Motor neuron (in vitro differentiated cells): ENCODE measurements around the gene ADIPOR1. TPM values are rescaled to one million over a fixed set of nuclear protein-coding genes. Genes with fewer than 3 reads are reported as not detected.
A peak's percentile ranks its signal among the peaks of the same experiment; 100 is the strongest.

Experiments used
- ATAC-seq, 8 experiments: fragments of 200-7000 bp; cut with Tn5 transposase; replicated peaks in 6 of 8; 2 replicates each; pipeline ENCODE4 v1.8.0; 2021; ENCODE audit warnings: mild to moderate bottlenecking in 8 of 8, moderate library complexity in 8 of 8
- H3K27ac ChIP-seq, 2 donors: fragments of 250-450 bp; sonication (Bioruptor Pico); 2 replicates each; pipeline ENCODE4 v1.9.0; 2021; ENCODE audit warnings: antibody characterized with exemption in 2 of 2, mild to moderate bottlenecking in 2 of 2, moderate library complexity in 1 of 2
- H3K4me1 ChIP-seq, 2 donors: fragments of 250-450 bp; sonication (Bioruptor Pico); replicated peaks in 1 of 2; 2 replicates each; pipeline ENCODE4 v1.6.1; 2021; ENCODE audit warnings: antibody characterized with exemption in 2 of 2, mild to moderate bottlenecking in 2 of 2, moderate library complexity in 1 of 2
- H3K4me3 ChIP-seq, 5 donors: fragments of 250-450 bp; sonication (Bioruptor Pico); 2 replicates each; pipeline ENCODE4 v1.9.0; 2021; ENCODE audit warnings: antibody characterized with exemption in 5 of 5, mild to moderate bottlenecking in 5 of 5, moderate library complexity in 4 of 5
- WGBS, 10 experiments: fragments of 450-650 bp; shearing (Covaris generic); methylation state at CpG; one replicate each; pipeline ENCODE4 v1.0.0; 2022; 5-methylcytosine and 5-hydroxymethylcytosine counted together
- in situ Hi-C, 9 experiments: fragments of 400-800 bp; cut with MboI; loops; one replicate each; pipeline ENCODE4 v1.15.0; 2021; ENCODE audit warnings: low sequenced_read_pairs in 9 of 9, low pct_unique_long_range_greater_than_20kb in 2 of 9; ENCODE audit not compliant: unreplicated experiment in 9 of 9
- total RNA-seq, 8 experiments: library from RNA; unstranded; fragments of 300-600 nt; gene quantifications; 2 replicates each; pipeline versions ENCODE4 v1.2.3 to v1.2.4, GENCODE V29; 2022

Gene ADIPOR1
- total RNA-seq, 8 experiments from 2014 or later, result 59.0 to 91.2 (median 67.8) TPM

GRCh38 chr1:202966006-202966898, 8.1 kb upstream of the ADIPOR1 start:
- peak overlapping the region; percentile 25 to 54 for H3K27ac ChIP-seq
- ATAC-seq, result peak in 1 of 8 experiments; percentile 1
- in situ Hi-C loops, result no loop called here
- WGBS, 10 experiments, result 11 to 79% (median 67%) methylated on average over 2 to 7 of the region's 18 CpGs; no CpG with 5 or more reads in 1 of the 10 experiments
- H3K4me1 ChIP-seq, result peaks cover 7 to 22% of the 10 kb centered on the region in 2 donors
- H3K4me3 ChIP-seq, result peak overlapping the region; percentile 59 to 97 (median 88)

GRCh38 chr1:202965422-202965821, 7.3 kb upstream of the ADIPOR1 start:
- in situ Hi-C loops, result no loop called here
- H3K4me1 ChIP-seq, result peaks cover 7 to 22% of the 10 kb centered on the region in 2 donors
- ATAC-seq, result no peak
- no peak overlapping the region for H3K27ac ChIP-seq
- H3K4me3 ChIP-seq, result no peak overlapping the region
- 67 to 100% (median 93%) methylated on average over 1 to 3 of the region's 3 CpGs; no CpG with 5 or more reads in 2 of the 10 experiments for whole genome bisulfite sequencing, 10 experiments

- Histone ChIP-seq H3K27ac (no peak overlapping the region), H3K4me1 (peaks cover 7 to 22% of the 10 kb centered on the region in 2 donors), H3K4me3 (no peak overlapping the region)
- ATAC-seq, result peak in 3 of 8 experiments; percentile 5 to 59 (median 21)
- WGBS, 10 experiments, result 83 to 100% (median 93%) methylated on average over 1 to 6 of the region's 6 CpGs; no CpG with 5 or more reads in 3 of the 10 experiments
- in situ Hi-C loops, result no loop called here
Observed at GRCh38 chr1:202964791-202965410, 6.8 kb upstream of the ADIPOR1 start.

DNA sequence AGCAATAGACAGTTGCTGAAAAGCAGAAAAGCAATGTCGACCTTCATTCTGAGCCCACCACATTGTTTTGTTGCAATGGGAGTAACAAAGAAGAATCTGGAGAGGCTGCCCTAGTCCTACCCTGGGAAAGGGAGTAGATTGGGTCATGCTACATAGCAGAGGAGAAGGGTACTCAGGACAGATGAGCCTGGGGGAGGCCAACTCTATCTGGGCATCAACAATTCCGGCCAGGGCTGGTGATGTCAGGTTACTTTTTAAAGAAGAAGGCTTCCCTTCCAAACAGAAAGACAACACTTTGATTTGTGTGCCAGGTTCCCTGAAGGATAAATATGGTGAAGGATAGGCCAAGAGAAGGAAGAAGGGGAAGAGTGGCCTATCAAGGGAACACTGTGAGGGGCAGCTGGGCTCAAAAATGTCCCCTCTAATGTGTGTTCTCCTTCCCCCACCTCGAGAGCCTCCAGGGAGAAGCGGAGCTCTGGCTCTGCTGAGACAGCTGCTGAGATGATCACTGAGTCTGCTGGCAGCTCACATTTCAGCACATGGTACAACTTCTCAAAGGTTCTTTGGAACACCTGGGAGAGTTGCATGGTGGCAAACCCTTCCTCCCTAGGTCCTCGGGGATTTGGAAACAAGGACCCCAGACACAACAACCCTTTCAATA, 3.2 kb upstream of the ADIPOR1 start:
- H3K27ac ChIP-seq, result no peak overlapping the region
- H3K4me1 ChIP-seq, result peaks cover 14 to 16% of the 10 kb centered on the region in 2 donors
- 60 to 93% (median 80%) methylated on average over 1 to 4 of the region's 5 CpGs; no CpG with 5 or more reads in 4 of the 10 experiments for WGBS, 10 experiments
- ATAC-seq, result no peak
- H3K4me3 ChIP-seq, result no peak overlapping the region
- in situ Hi-C loops, result no loop called here

DNA sequence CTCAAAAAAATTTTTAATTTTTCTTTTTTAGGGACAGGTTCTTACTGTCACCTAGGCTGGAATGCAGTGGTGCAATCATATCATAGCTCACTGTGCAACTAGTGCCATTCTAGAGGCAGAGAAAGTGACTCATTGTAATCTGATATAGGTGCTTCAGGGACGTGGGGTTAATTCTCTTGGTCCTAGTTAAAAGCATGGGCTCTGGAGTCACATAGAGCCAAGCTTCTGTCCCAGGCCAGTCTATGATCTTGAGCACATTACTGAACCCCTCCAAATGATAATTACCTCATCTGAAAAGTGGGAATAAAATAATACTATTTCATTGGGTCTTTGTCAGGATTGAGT, 1.1 kb upstream of the ADIPOR1 start:
- no peak overlapping the region for H3K4me3 ChIP-seq
- in situ Hi-C loops, result no loop called here
- no peak for ATAC-seq
- H3K4me1 ChIP-seq, result peaks cover 12 to 16% of the 10 kb centered on the region in 2 donors
- WGBS, 10 experiments, result 0 to 88% (median 41%) methylated on average over 1 of the region's 1 CpG; no CpG with 5 or more reads in 4 of the 10 experiments
- H3K27ac ChIP-seq, result no peak overlapping the region

- 0 to 17% (median 8%) methylated on average over 4 to 8 of the region's 10 CpGs; no CpG with 5 or more reads in 3 of the 10 experiments for WGBS, 10 experiments
- H3K4me1 ChIP-seq, result peaks cover 12 to 16% of the 10 kb centered on the region in 2 donors
- H3K27ac ChIP-seq, result peak overlapping the region; percentile 0 to 1
- H3K4me3 ChIP-seq, result peak overlapping the region; percentile 96 to 100 (median 98)
- peak in 5 of 8 experiments; percentile 1 to 21 (median 6) for ATAC-seq
- in situ Hi-C loops, result no loop called here
Observed at GRCh38 chr1:202958544-202959275, 598 bp upstream of the ADIPOR1 start.

- in situ Hi-C loops, result no loop called here
- 47 to 81% (median 64%) methylated on average over 2 to 6 of the region's 6 CpGs; no CpG with 5 or more reads in 3 of the 10 experiments for WGBS, 10 experiments
- peak overlapping the region; percentile 96 to 100 (median 98) for H3K4me3 ChIP-seq
- H3K4me1 ChIP-seq, result peaks cover 12 to 16% of the 10 kb centered on the region in 2 donors
- no peak overlapping the region for H3K27ac ChIP-seq
- ATAC-seq, result no peak
Observed at GRCh38 chr1:202956969-202957368, 1.1 kb downstream of the ADIPOR1 start.

GRCh38 chr1:202954057-202954745, 3.9 kb downstream of the ADIPOR1 start:
- Histone ChIP-seq H3K4me3 (no peak overlapping the region), H3K4me1 (peaks cover 12 to 16% of the 10 kb centered on the region in 2 donors), H3K27ac (no peak overlapping the region)
- ATAC-seq, result no peak
- WGBS, 10 experiments, result 40 to 100% (median 95%) methylated on average over 1 to 6 of the region's 6 CpGs; no CpG with 5 or more reads in 1 of the 10 experiments
- in situ Hi-C loops, result no loop called here

- in situ Hi-C loops, result no loop called here
- H3K27ac ChIP-seq, result no peak overlapping the region
- no peak overlapping the region for H3K4me3 ChIP-seq
- H3K4me1 ChIP-seq, result peaks cover 9 to 11% of the 10 kb centered on the region in 2 donors
- ATAC-seq, result no peak
Observed at GRCh38 chr1:202953392-202953791, 4.7 kb downstream of the ADIPOR1 start.

DNA sequence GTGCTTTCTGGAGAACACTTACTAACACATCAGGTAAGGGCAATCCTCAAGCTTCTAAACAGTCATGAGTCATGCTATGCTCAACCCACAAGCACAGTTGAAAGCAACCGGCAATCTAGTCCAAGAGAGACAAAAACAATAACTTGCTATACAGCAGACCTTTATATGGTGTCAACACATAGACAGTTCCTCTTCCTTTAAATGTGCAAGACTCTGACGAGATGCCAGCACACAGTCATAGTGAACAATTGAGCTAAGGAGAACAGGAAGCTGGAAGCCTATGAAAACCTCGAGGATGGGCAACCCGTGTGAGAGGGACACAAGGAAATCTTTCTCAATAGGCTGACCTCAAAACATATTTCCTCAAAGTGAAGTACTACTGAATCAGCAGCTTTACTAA, 5.3 kb downstream of the ADIPOR1 start:
- peak in 2 of 8 experiments; percentile 9 to 13 for ATAC-seq
- WGBS, 10 experiments, result 34 to 100% (median 86%) methylated on average over 1 to 4 of the region's 4 CpGs; no CpG with 5 or more reads in 1 of the 10 experiments
- H3K27ac ChIP-seq, result no peak overlapping the region
- in situ Hi-C loops, result no loop called here
- H3K4me1 ChIP-seq, result peaks cover 9 to 11% of the 10 kb centered on the region in 2 donors
- H3K4me3 ChIP-seq, result no peak overlapping the region

- peaks cover 6 to 9% of the 10 kb centered on the region in 2 donors for H3K4me1 ChIP-seq
- in situ Hi-C loops, result no loop called here
- H3K4me3 ChIP-seq, result no peak overlapping the region
- peak in 3 of 8 experiments; percentile 19 to 57 (median 24) for ATAC-seq
- no peak overlapping the region for H3K27ac ChIP-seq
- 60 to 91% (median 80%) methylated on average over 1 of the region's 1 CpG; no CpG with 5 or more reads in 5 of the 10 experiments for WGBS, 10 experiments
Observed at GRCh38 chr1:202952099-202952498, 6.0 kb downstream of the ADIPOR1 start.

- in situ Hi-C loops, result no loop called here
- 20 to 100% (median 89%) methylated on average over 1 to 2 of the region's 2 CpGs for whole genome bisulfite sequencing, 10 experiments
- no peak for ATAC-seq
Observed at GRCh38 chr1:202951437-202951836, 6.7 kb downstream of the ADIPOR1 start.

More at GRCh38 chr1:202951437-202951836, 6.7 kb downstream of the ADIPOR1 start:
- H3K4me3 ChIP-seq, result no peak overlapping the region
- H3K27ac ChIP-seq, result no peak overlapping the region
- H3K4me1 ChIP-seq, result peaks cover 0 to 3% of the 10 kb centered on the region in 2 donors
